WTC11 (cell line): ENCODE data around the gene TBC1D4.

ENCODE experiments used
- ESRRA ChIP-seq: sonication (generic); formaldehyde crosslinking; IDR thresholded peaks from 2 replicates; pipeline ENCODE4 v1.8.1; 2022; ENCODE audit warnings: mild to moderate bottlenecking, missing genetic modification reagents, borderline replicate concordance
- GTF2I ChIP-seq: fragments of 250-450 bp; sonication (Bioruptor Pico); conservative IDR thresholded peaks from 2 replicates; pipeline ENCODE4 v1.4.0; 2021; ENCODE audit warnings: mild to moderate bottlenecking
- TEAD4 ChIP-seq: sonication (generic); formaldehyde crosslinking; IDR thresholded peaks from 2 replicates; pipeline ENCODE4 v1.8.0; 2022; ENCODE audit warnings: mild to moderate bottlenecking, missing genetic modification reagents
- ZNF232 ChIP-seq: sonication (generic); formaldehyde crosslinking; IDR thresholded peaks from 2 replicates; pipeline ENCODE4 v1.8.0; 2022; ENCODE audit warnings: mild to moderate bottlenecking, missing genetic modification reagents
- TF ChIP-seq, protein P1 (sequence below): sonication (generic); formaldehyde crosslinking; IDR thresholded peaks from 2 replicates; pipeline ENCODE4 v1.8.1; 2023; ENCODE audit warnings: mild to moderate bottlenecking, missing genetic modification reagents
- TF ChIP-seq, protein P2 (sequence below): sonication (generic); formaldehyde crosslinking; conservative IDR thresholded peaks from 2 replicates; pipeline ENCODE4 v1.8.1; 2022; ENCODE audit warnings: mild to moderate bottlenecking, missing genetic modification reagents
- TF ChIP-seq, protein P3 (sequence below): fragments of 200-600 bp; IDR thresholded peaks from 2 replicates; pipeline ENCODE4 v1.8.0; 2022; ENCODE audit warnings: antibody characterized with exemption

DNA sequence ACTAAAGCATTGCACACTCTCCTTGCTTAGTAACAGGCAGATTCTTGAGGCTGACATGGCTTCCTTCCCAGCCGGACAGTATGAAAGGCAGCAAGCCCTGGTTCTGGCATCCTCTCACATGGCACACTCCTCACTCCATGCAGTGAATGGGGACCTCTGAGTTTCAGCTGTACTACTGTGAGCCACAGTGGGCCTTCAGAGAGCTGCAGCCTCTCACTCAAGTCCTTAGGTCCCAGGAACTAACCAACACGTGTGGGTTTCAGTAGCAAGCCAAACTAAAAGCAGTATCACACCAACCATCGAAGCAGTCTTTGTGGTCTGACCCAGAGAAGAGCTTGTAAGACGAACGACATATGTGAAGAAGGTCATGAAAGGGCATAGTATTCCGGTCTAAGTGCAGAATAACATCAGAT is 128.2 kb downstream of the TBC1D4 start:
- TF ChIP-seq GTF2I (no peak), TEAD4 (CRISPR knock-in tag) (no peak), ZNF232 (no peak), ESRRA (CRISPR knock-in tag) (no peak)
- TF ChIP-seq, protein P1, sequence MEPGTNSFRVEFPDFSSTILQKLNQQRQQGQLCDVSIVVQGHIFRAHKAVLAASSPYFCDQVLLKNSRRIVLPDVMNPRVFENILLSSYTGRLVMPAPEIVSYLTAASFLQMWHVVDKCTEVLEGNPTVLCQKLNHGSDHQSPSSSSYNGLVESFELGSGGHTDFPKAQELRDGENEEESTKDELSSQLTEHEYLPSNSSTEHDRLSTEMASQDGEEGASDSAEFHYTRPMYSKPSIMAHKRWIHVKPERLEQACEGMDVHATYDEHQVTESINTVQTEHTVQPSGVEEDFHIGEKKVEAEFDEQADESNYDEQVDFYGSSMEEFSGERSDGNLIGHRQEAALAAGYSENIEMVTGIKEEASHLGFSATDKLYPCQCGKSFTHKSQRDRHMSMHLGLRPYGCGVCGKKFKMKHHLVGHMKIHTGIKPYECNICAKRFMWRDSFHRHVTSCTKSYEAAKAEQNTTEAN (CRISPR knock-in tag) = no peak
- TF ChIP-seq, protein P2, sequence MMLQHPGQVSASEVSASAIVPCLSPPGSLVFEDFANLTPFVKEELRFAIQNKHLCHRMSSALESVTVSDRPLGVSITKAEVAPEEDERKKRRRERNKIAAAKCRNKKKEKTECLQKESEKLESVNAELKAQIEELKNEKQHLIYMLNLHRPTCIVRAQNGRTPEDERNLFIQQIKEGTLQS = no peak
- TF ChIP-seq, protein P3, sequence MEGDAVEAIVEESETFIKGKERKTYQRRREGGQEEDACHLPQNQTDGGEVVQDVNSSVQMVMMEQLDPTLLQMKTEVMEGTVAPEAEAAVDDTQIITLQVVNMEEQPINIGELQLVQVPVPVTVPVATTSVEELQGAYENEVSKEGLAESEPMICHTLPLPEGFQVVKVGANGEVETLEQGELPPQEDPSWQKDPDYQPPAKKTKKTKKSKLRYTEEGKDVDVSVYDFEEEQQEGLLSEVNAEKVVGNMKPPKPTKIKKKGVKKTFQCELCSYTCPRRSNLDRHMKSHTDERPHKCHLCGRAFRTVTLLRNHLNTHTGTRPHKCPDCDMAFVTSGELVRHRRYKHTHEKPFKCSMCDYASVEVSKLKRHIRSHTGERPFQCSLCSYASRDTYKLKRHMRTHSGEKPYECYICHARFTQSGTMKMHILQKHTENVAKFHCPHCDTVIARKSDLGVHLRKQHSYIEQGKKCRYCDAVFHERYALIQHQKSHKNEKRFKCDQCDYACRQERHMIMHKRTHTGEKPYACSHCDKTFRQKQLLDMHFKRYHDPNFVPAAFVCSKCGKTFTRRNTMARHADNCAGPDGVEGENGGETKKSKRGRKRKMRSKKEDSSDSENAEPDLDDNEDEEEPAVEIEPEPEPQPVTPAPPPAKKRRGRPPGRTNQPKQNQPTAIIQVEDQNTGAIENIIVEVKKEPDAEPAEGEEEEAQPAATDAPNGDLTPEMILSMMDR = no peak
